RWPE1 (cell line): ENCODE results near the gene PDXK.

ENCODE experiments used
- CTCF ChIA-PET: fragments of 350-600 bp; sonication (Branson Sonifier 250); formaldehyde crosslinking; extraction: SDS; loops from one replicate; lab custom pipeline; 2021; lab: Yijun Ruan, JAX
- POLR2A ChIA-PET: fragments of 400-600 bp; formaldehyde crosslinking; extraction: SDS; loops from one replicate; lab custom pipeline; 2020; ENCODE audit warnings: antibody characterized with exemption; ENCODE audit not compliant: low non-redundant PET; lab: Yijun Ruan, JAX
- DNase-seq: peaks from one replicate; pipeline ENCODE4 v3.0.0; 2012; ENCODE audit warnings: low spot score
- H3K27ac ChIP-seq: fragments of 450-650 bp; 2 replicates; pipeline ENCODE4 v1.5.1; 2017
- TF ChIP-seq, protein P1 (sequence below): fragments of 450-650 bp; conservative IDR thresholded peaks from 2 replicates; pipeline ENCODE4 v1.5.1; 2017; ENCODE audit warnings: low read depth, mild to moderate bottlenecking

Gene PDXK

DNA sequence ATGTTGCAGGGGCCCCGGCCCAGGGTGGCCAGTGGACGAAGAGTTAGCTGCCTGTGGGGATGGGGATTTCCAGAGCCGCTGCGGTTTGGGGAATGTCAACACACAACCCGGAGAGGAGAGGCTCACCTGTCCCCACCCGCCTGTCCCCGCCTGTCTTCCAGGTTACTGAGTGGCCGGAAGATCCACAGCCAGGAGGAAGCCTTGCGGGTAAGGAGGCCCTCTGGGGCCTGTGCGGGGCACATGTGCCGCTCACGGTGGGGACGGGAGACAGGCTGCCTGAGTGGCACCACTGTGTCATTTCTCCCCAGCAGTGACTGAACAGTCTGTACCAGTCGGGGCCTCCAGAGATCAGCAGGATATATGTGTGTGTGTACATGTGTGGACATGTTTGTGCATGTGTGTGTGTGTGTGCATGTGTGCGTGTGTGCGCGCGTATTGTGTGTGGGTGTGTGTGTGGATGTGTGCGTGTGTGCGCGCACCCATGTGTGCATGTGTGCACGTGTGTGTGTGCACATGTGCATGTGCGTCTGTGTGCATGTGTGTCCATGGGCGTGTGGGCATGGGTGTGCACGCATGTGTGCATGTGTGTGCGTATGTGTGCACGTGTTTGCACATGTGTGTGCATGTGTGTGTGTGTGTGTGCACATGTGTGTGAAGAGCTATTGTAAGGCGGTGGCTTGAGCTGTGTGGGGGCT is 31.6 kb downstream of the PDXK start:
- CTCF ChIA-PET, result no interaction called here
- POLR2A ChIA-PET, result no interaction called here
- no peak for DNase-seq

DNA sequence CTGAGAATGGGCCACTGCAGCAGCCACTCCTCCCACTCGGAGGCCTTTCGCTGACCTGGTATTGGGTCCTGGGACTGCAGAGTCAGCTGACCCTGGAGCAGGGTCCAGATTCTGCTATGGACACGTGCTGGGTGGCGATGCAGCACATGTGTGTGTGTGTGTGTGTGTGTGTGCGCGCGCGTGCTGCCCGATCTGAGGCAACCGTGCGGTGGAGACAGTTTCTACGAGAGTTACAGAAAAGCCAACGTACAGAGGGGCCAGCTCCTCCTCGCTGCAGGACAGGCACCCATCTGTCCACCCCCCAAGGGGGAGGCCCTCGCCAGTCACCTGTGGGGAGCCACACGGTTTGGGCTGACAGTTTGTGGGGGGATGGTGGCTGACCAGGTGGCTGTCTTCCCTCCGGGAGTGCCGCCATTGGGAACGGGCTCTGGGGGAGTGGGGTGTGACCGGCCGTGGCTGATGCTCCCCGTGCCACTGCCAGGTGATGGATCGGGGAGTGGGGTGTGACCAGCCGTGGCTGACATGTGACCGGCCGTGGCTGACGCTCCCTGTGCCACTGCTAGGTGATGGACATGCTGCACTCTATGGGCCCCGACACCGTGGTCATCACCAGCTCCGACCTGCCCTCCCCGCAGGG is 33.1 kb downstream of the PDXK start:
- DNase-seq, result no peak
- TF ChIP-seq, protein P1, sequence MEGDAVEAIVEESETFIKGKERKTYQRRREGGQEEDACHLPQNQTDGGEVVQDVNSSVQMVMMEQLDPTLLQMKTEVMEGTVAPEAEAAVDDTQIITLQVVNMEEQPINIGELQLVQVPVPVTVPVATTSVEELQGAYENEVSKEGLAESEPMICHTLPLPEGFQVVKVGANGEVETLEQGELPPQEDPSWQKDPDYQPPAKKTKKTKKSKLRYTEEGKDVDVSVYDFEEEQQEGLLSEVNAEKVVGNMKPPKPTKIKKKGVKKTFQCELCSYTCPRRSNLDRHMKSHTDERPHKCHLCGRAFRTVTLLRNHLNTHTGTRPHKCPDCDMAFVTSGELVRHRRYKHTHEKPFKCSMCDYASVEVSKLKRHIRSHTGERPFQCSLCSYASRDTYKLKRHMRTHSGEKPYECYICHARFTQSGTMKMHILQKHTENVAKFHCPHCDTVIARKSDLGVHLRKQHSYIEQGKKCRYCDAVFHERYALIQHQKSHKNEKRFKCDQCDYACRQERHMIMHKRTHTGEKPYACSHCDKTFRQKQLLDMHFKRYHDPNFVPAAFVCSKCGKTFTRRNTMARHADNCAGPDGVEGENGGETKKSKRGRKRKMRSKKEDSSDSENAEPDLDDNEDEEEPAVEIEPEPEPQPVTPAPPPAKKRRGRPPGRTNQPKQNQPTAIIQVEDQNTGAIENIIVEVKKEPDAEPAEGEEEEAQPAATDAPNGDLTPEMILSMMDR, result no peak
- ChIA-PET CTCF (interaction anchor here (0.6 kb wide), 1 partner anchor 779 kb away, joined by 3 read pairs; no protein-coding TSS in a partner anchor), POLR2A (no interaction called here)
- peak overlapping the region; percentile 62 for H3K27ac ChIP-seq

More for the DNA sequence above, 31.6 kb downstream of the PDXK start:
- TF ChIP-seq, protein P1, result no peak
- peak overlapping the region; percentile 62 for H3K27ac ChIP-seq

DNA sequence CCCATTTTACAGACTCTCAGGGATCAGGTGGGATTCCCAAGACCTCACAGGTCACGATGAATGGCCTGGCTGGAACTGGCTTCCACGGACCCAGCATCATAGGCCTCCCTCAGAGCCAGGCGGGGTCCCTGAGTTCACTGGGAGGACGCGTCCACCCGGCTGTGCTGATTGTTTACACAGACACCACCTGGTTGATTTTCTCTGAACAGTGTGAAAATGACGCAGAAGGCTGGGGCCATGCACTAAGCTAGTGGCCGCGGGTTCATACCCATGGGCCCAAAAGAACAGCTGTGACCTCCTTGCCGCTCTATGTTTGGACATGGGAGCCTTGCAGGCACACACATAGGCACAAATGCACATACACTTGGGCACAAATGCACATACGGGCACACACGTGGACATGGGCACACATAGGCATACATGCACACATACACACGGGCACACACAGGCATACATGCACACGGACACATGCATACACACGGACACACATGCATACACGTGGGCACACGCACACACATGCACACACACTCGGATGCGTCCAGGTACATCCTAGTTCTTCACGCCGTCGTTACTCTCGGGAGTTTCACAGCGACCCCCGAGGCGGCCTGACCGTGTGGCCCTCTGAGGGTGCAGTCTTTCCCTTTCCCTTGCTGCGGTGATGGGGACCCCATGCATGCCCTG is 34.0 kb downstream of the PDXK start:
- no peak for DNase-seq
- ChIA-PET POLR2A (no interaction called here), CTCF (no interaction called here)
- peak overlapping the region; percentile 62 for H3K27ac ChIP-seq
- TF ChIP-seq, protein P1, result no peak

DNA sequence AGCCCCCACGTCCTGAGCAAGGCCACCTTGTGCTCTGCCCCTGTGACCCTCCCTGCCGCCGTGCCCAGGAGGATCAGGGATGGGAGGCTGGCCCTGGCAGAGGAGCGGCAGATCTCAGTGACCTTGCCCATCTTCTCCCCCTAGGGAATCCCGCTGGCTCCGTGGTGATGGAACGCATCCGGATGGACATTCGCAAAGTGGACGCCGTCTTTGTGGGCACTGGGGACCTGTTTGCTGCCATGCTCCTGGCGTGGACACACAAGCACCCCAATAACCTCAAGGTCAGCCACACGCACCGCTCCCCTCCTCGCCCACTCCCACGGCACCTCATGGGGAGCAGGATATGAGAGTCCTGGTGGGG is 34.5 kb downstream of the PDXK start:
- peak overlapping the region; percentile 62 for H3K27ac ChIP-seq
- TF ChIP-seq, protein P1, result no peak
- CTCF ChIA-PET, result no interaction called here
- POLR2A ChIA-PET, result no interaction called here
- no peak for DNase-seq

DNA sequence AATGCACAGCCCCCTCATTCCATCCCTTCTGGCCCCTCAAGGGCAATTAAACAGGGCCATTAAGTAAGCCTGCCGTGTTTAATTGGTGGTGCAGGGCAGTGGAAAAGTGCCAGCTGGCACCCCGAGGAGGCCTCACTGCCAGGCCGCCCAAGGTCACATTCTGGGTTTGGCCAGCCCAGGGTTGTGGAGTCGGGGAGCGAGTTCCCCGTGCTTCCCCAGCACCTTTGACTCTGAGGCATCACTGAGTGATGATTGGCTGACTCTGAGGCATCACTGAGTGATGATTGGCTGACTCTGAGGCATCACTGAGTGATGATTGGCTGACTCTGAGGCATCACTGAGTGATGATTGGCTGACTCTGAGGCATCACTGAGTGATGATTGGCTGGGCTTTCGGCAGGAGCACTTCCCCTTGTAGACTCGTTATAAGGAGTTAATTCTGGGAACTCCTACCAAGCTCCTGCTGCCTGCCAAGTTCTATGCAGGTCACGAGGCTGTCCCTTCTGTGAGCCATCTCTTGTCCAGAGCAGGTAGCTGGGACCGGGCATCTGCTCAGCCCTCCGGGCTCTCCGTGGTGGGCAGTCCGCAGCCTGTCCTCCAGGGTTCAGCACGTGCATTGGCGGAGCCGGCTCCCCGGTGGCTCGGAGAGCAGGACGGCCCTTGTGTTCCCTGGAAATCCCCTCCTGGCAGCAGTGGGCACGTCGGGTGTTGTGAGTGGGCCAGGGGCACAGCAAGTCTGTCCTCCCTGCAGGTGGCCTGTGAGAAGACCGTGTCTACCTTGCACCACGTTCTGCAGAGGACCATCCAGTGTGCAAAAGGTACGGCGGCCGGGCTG is 36.2 kb downstream of the PDXK start:
- CTCF ChIA-PET, result no interaction called here
- H3K27ac ChIP-seq, result peak overlapping the region; percentile 78
- TF ChIP-seq, protein P1, result no peak
- POLR2A ChIA-PET, result no interaction called here
- no peak for DNase-seq
